HUES48 (cell line): Measurements from ENCODE around the gene BCL11B.

Source experiments
- H3K27ac ChIP-seq: one replicate; pipeline ENCODE4 v1.7.0; 2013; ENCODE audit warnings: low read depth, low read length, inconsistent platforms
- H3K27me3 ChIP-seq: 2 replicates; pipeline ENCODE4 v1.6.1; 2013; ENCODE audit warnings: mild to moderate bottlenecking, low read length; ENCODE audit not compliant: control insufficient read depth, insufficient read depth
- H3K36me3 ChIP-seq: 2 replicates; pipeline ENCODE4 v1.6.1; 2013; ENCODE audit warnings: low read length; ENCODE audit not compliant: control insufficient read depth, insufficient read depth
- H3K4me1 ChIP-seq: 2 replicates; pipeline ENCODE4 v1.6.1; 2013; ENCODE audit warnings: mild to moderate bottlenecking, low read length; ENCODE audit not compliant: control insufficient read depth, insufficient read depth
- H3K4me3 ChIP-seq: 2 replicates; pipeline ENCODE4 v1.5.1; 2013; ENCODE audit warnings: mild to moderate bottlenecking, low read depth, low read length
- H3K9ac ChIP-seq: 2 replicates; pipeline ENCODE4 v1.6.1; 2013; ENCODE audit warnings: mild to moderate bottlenecking, low read depth, low read length, moderate library complexity
- H3K9me3 ChIP-seq: 2 replicates; pipeline ENCODE4 v1.6.1; 2013; ENCODE audit warnings: low read length; ENCODE audit not compliant: control insufficient read depth, insufficient read depth

BCL11B gene

GRCh38 chr14:99226687-99227086 is 45.3 kb downstream of the BCL11B start:
- H3K9me3 ChIP-seq: no peaks in the 10 kb centered on the region
- no peak overlapping the region for H3K4me3 ChIP-seq
- peaks cover 10% of the 10 kb centered on the region for H3K4me1 ChIP-seq
- no peaks in the 10 kb centered on the region for H3K36me3 ChIP-seq
- no peaks in the 10 kb centered on the region for H3K27me3 ChIP-seq
- no peak overlapping the region for H3K9ac ChIP-seq
- no peak overlapping the region for H3K27ac ChIP-seq

- Histone ChIP-seq H3K27me3 (no peaks in the 10 kb centered on the region), H3K4me3 (no peak overlapping the region), H3K9me3 (no peaks in the 10 kb centered on the region), H3K4me1 (peaks cover 9% of the 10 kb centered on the region), H3K27ac (no peak overlapping the region), H3K36me3 (no peaks in the 10 kb centered on the region), H3K9ac (no peak overlapping the region)
Observed at GRCh38 chr14:99225436-99226203, 46.4 kb downstream of the BCL11B start.

- H3K4me1 ChIP-seq: peaks cover 4% of the 10 kb centered on the region; the same call in 1 of the 2 replicates
- H3K27ac ChIP-seq: no peak overlapping the region
- H3K27me3 ChIP-seq: no peaks in the 10 kb centered on the region
- H3K36me3 ChIP-seq: no peaks in the 10 kb centered on the region
- H3K4me3 ChIP-seq: no peak overlapping the region
- no peaks in the 10 kb centered on the region for H3K9me3 ChIP-seq
- H3K9ac ChIP-seq: no peak overlapping the region
Observed at GRCh38 chr14:99224948-99225347, 47.0 kb downstream of the BCL11B start.

GRCh38 chr14:99224116-99224910 is 47.7 kb downstream of the BCL11B start:
- Histone ChIP-seq H3K4me1 (peaks cover 4% of the 10 kb centered on the region; the same call in 1 of the 2 replicates), H3K9ac (no peak overlapping the region), H3K27ac (no peak overlapping the region), H3K9me3 (no peaks in the 10 kb centered on the region), H3K36me3 (no peaks in the 10 kb centered on the region), H3K4me3 (no peak overlapping the region), H3K27me3 (no peaks in the 10 kb centered on the region)

- Histone ChIP-seq H3K4me3 (no peak overlapping the region), H3K36me3 (no peaks in the 10 kb centered on the region), H3K9ac (no peak overlapping the region), H3K4me1 (peaks cover 4% of the 10 kb centered on the region; the same call in 1 of the 2 replicates), H3K27me3 (no peaks in the 10 kb centered on the region), H3K9me3 (no peaks in the 10 kb centered on the region), H3K27ac (no peak overlapping the region)
Observed at GRCh38 chr14:99221445-99221844, 50.6 kb downstream of the BCL11B start.

- no peak overlapping the region for H3K4me3 ChIP-seq
- no peak overlapping the region for H3K27ac ChIP-seq
- no peaks in the 10 kb centered on the region for H3K36me3 ChIP-seq
- H3K4me1 ChIP-seq: no peaks in the 10 kb centered on the region
- H3K9me3 ChIP-seq: no peaks in the 10 kb centered on the region
- no peaks in the 10 kb centered on the region for H3K27me3 ChIP-seq
- no peak overlapping the region for H3K9ac ChIP-seq
Observed at GRCh38 chr14:99217066-99217955, 54.7 kb downstream of the BCL11B start.

- Histone ChIP-seq H3K27ac (no peak overlapping the region), H3K9me3 (no peaks in the 10 kb centered on the region), H3K4me1 (no peaks in the 10 kb centered on the region)
Observed at GRCh38 chr14:99216191-99216590, 55.8 kb downstream of the BCL11B start.

GRCh38 chr14:99215277-99215676 is 56.7 kb downstream of the BCL11B start:
- Histone ChIP-seq H3K27ac (no peak overlapping the region), H3K36me3 (no peaks in the 10 kb centered on the region), H3K9me3 (no peaks in the 10 kb centered on the region), H3K27me3 (no peaks in the 10 kb centered on the region), H3K9ac (no peak overlapping the region), H3K4me3 (no peak overlapping the region), H3K4me1 (no peaks in the 10 kb centered on the region)

More at GRCh38 chr14:99216191-99216590, 55.8 kb downstream of the BCL11B start:
- H3K9ac ChIP-seq: no peak overlapping the region
- no peaks in the 10 kb centered on the region for H3K27me3 ChIP-seq
- no peak overlapping the region for H3K4me3 ChIP-seq
- H3K36me3 ChIP-seq: no peaks in the 10 kb centered on the region

- H3K9ac ChIP-seq: no peak overlapping the region
- H3K9me3 ChIP-seq: no peaks in the 10 kb centered on the region
- H3K4me3 ChIP-seq: no peak overlapping the region
- H3K36me3 ChIP-seq: no peaks in the 10 kb centered on the region
- H3K27ac ChIP-seq: no peak overlapping the region
- no peaks in the 10 kb centered on the region for H3K27me3 ChIP-seq
- no peaks in the 10 kb centered on the region for H3K4me1 ChIP-seq
Observed at GRCh38 chr14:99214701-99215100, 57.3 kb downstream of the BCL11B start.

GRCh38 chr14:99213527-99213971 is 58.4 kb downstream of the BCL11B start:
- no peak overlapping the region for H3K9ac ChIP-seq
- no peak overlapping the region for H3K27ac ChIP-seq
- no peaks in the 10 kb centered on the region for H3K9me3 ChIP-seq
- H3K4me3 ChIP-seq: no peak overlapping the region
- no peaks in the 10 kb centered on the region for H3K27me3 ChIP-seq
- no peaks in the 10 kb centered on the region for H3K36me3 ChIP-seq
- no peaks in the 10 kb centered on the region for H3K4me1 ChIP-seq
